GM04503 (cell line): ENCODE data around the gene SLC37A2.
A peak's percentile ranks its signal among the peaks of the same experiment; 100 is the strongest.

Experiments
- DNase-seq: peaks from one replicate; pipeline ENCODE4 v3.0.0-alpha.2; 2012; ENCODE audit warnings: low read depth

Gene SLC37A2

DNA sequence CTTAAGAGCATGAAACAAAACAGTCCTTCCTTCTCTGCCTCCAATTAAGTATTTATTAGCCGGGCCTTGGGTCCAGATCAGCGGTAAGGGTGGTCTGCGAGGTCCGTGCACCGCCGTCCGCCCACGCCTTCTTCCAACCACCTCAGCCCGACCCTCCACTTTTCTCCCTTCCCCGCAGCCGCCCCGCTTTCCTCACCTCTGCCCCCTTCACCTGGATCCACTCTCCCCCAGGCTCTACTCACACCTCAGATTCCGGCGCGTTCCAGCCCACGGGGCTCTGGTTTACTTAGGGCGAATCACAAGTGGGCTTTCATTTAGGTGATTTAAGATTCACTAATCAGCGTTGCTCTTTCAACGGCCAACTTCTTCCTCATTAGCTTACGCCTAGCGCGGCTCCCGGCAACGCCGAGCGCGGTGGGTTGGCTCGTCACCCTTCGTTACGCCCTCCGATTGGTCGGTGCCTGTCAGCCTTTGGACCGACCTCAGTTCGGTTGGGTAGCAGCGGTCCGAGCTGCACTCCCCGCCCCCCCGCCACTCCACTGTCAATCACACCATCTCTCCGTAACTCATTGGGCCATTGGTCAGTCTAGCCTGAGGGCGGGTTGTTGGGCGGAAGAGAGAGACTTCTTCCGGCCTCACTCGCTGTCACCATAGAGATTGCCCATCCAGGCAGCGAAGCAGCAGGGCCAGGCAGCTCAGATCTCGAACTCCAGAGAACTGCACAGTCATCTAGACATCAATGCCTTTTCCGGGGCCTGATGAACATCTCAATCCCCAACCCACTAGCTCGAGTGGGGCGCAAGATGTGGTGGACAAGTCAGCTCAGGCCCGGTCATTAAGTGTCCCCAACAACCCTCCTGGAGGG, 48.5 kb downstream of the SLC37A2 start, which contains the start of gene TMEM218:
Gene TMEM218 (minus strand): TSS at position 284 of the 865 bp plus-strand sequence. CDS start 9,385 bp downstream, outside the sequence.
- peak; percentile 90 for DNase-seq

GRCh38 chr11:125112208-125112604, 49.1 kb downstream of the SLC37A2 start:
- no peak for DNase-seq

- DNase-seq: no peak
These were observed 51.4 kb downstream of the SLC37A2 start for GRCh38 chr11:125114518-125114917.

DNA sequence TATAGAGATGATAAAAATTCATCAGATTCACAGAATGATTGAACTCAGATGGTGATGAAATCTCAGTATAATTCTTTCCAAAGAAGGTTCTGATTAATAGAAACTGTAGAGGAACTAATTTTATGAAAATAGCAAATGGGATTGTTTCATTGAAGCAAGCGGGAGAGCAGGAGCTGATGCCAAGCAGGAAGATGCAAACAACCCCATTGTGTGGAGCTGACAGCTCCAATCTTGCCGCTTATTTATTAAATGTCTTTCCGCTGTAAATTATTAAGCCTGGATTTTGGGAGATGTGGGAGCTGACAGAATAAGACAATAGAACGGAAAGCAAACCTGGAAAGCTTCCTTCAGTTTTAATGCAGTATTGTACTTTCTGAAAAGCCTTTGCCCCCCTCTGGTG, 54.3 kb downstream of the SLC37A2 start:
- DNase-seq: no peak

GRCh38 chr11:125123194-125123946, 60.3 kb downstream of the SLC37A2 start:
- no peak for DNase-seq

DNA sequence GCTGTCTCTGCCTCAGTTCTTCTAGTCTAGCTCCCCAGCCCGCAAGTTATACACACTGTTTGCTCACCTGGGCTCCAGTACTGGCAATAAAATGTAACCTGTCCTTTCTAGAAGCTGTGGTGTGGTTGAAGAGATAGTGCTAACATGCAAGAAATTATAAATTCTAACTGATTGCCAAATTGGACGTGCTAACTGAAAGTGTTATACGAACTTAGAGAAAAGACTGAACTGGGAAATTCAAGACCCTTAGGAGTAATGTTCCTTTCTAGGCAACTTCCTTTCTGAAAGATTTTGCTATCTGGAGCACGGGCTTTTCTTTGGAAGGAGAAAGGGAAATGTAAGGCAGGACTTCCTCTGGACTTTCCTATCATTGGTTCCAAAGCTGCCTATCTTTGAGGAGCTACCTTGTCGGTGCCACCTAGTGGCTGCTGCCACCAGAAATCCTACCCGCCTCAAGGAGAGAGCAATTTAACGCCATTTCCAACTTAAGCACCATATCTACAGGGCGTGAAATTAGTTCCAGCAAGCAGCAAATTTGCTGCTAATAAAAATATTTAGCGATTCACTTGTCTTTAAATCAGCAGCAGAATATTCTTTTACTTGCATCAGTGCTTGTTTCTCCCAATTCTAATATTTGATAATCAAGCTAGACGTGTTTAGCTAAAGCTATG, 61.0 kb downstream of the SLC37A2 start:
- DNase-seq: no peak

GRCh38 chr11:125124618-125124992, 61.5 kb downstream of the SLC37A2 start:
- no peak for DNase-seq

GRCh38 chr11:125128450-125128849, 65.3 kb downstream of the SLC37A2 start:
- peak; percentile 17 for DNase-seq

GRCh38 chr11:125129316-125129993, 66.3 kb downstream of the SLC37A2 start:
- no peak for DNase-seq

GRCh38 chr11:125132071-125132470, 69.0 kb downstream of the SLC37A2 start:
- DNase-seq: no peak

- no peak for DNase-seq
These were observed 69.5 kb downstream of the SLC37A2 start for GRCh38 chr11:125132596-125132995.

GRCh38 chr11:125136001-125136400, 72.9 kb downstream of the SLC37A2 start:
- DNase-seq: no peak

DNA sequence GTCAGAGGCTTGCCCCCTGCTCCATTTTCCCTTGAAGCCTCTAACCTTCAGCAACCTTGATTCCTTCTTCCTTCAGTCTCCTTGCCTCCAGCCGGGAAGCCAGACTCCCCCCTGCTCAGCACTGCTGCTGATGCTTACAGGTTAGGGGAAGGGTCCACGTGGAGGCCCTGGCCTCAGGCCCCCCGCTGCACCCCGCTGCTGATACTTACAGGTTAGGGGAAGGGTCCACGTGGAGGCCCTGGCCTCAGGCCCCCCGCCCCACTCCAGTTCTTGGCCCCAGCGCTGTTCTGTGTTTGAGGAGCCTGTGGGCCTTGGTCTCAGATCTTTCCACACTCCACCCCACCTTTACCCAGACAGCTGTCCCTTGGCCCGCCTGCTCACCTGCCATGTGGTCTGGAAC, 75.9 kb downstream of the SLC37A2 start:
- no peak for DNase-seq

DNA sequence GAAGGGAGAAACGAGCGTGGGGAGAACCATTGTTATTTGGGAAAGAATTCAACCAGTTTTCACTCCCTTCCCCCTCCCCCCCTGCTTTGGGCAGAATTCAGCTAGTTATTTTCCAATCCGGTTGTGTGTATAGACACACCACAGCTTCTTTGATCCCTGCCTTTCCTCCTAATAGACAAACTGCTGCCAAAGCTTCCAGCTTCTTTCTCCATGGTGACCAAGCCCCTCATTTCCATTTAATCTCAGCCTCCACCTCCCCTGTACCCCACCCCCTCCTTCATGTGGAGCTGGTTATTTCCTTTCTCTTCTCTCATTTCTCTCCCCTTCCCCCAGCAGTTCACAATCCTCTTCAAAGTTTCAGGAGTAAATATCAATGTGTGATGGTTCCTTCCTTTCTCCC, 76.7 kb downstream of the SLC37A2 start:
- no peak for DNase-seq
